Mesendoderm (in vitro differentiated cells): ENCODE results near the gene SPRY4.

Source experiments
- DNase-seq: peaks from one replicate; pipeline ENCODE4 v3.0.0; 2013
- H2AK5ac ChIP-seq: 2 replicates; pipeline ENCODE4 v1.6.1; 2013; ENCODE audit warnings: low read length, inconsistent platforms
- H2BK120ac ChIP-seq: 2 replicates; pipeline ENCODE4 v1.6.1; 2013; ENCODE audit warnings: low read depth, mild to moderate bottlenecking, low read length, moderate library complexity, mixed read lengths
- H2BK15ac ChIP-seq: replicated peaks from 2 replicates; pipeline ENCODE4 v1.6.1; 2013; ENCODE audit warnings: low read depth, mild to moderate bottlenecking, moderate library complexity
- H2BK5ac ChIP-seq: 2 replicates; pipeline ENCODE4 v1.6.1; 2013; ENCODE audit warnings: low read length, inconsistent platforms
- H3K18ac ChIP-seq: 2 replicates; pipeline ENCODE4 v1.6.1; 2013; ENCODE audit warnings: mild to moderate bottlenecking, low read length, mixed read lengths
- H3K23ac ChIP-seq: one replicate; pipeline ENCODE4 v1.6.1; 2013; ENCODE audit warnings: low read length
- H3K27ac ChIP-seq: 2 replicates; pipeline ENCODE4 v1.5.1; 2013; ENCODE audit warnings: low read depth, mild to moderate bottlenecking, inconsistent platforms, low read length, moderate library complexity
- H3K27me3 ChIP-seq: 2 replicates; pipeline ENCODE4 v1.6.1; 2013; ENCODE audit warnings: low read length, control low read depth, mild to moderate bottlenecking, inconsistent platforms; ENCODE audit not compliant: insufficient read depth, poor library complexity
- H3K36me3 ChIP-seq: 2 replicates; pipeline ENCODE4 v1.6.1; 2013; ENCODE audit warnings: low read length, inconsistent platforms; ENCODE audit not compliant: control insufficient read depth, insufficient read depth
- H3K4ac ChIP-seq: one replicate; pipeline ENCODE4 v1.6.1; 2013; ENCODE audit warnings: low read depth, mild to moderate bottlenecking, low read length, moderate library complexity
- H3K4me1 ChIP-seq: 2 replicates; pipeline ENCODE4 v1.6.1; 2013; ENCODE audit warnings: low read depth, low read length, inconsistent platforms; ENCODE audit not compliant: control insufficient read depth
- H3K4me2 ChIP-seq: 2 replicates; pipeline ENCODE4 v1.6.1; 2013; ENCODE audit warnings: low read length
- H3K4me3 ChIP-seq: 2 replicates; pipeline ENCODE4 v1.5.1; 2013; ENCODE audit warnings: mild to moderate bottlenecking, low read length
- H3K56ac ChIP-seq: one replicate; pipeline ENCODE4 v1.6.1; 2013; ENCODE audit warnings: low read length
- H3K79me1 ChIP-seq: 2 replicates; pipeline ENCODE4 v1.6.1; 2013; ENCODE audit warnings: low read length, inconsistent platforms
- H3K79me2 ChIP-seq: 2 replicates; pipeline ENCODE4 v1.6.1; 2013; ENCODE audit warnings: mild to moderate bottlenecking, low read length; ENCODE audit not compliant: control insufficient read depth, insufficient read depth
- H3K9ac ChIP-seq: 2 replicates; pipeline ENCODE4 v1.6.1; 2013; ENCODE audit warnings: low read length, inconsistent platforms
- H4K5ac ChIP-seq: one replicate; pipeline ENCODE4 v1.6.1; 2013; ENCODE audit warnings: low read length
- H4K8ac ChIP-seq: one replicate; pipeline ENCODE4 v1.6.1; 2013; ENCODE audit warnings: low read depth, mild to moderate bottlenecking, control low read depth, low read length, moderate library complexity
- WGBS: extraction: QIAGEN DNeasy Blood & Tissue Kit; methylation state at CpG from one replicate; pipeline ENCODE4 v1.1.7; 2013; ENCODE audit warnings: low lambda C conversion rate, missing lambda C conversion rate; ENCODE audit not compliant: insufficient coverage; ENCODE audit errors: extremely low coverage; 5-methylcytosine and 5-hydroxymethylcytosine counted together

The SPRY4 gene

DNA sequence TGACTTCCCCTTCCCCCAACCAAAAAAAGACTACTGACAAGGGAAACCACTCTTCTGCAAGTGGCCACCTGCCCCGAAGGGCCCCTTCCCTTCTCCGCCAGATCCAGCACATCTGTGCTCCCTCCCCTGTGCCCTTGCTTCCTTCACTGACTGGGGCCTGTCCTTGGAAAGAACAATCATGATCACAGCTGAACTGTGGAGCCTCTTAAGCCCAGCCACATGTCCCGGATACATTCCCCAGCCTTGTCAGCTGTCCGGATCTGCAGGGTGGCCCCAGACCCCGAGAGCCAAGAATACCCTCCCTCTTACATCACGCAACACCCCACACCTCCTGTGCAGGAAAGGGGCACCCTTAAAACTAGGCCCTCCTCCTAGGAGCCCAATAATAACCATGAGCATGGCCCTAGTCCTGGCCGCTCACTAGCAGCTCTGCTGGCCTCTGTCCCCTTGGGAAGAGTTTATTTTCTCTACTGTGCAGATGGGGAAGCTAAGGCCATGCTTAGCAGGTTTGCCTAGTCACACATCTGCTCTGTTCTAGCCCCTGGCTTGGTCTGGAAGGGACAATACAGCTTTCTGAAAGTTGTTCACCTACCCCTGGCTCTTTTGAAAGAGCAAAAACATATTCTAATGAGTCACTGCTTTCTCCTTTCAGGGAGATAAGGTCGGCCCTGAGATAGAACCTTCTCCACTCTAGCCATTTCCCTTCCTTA is 3.8 kb downstream of the SPRY4 start:
- Histone ChIP-seq H3K18ac (peak overlapping the region; percentile 16), H3K4me1 (peaks cover 19% of the 10 kb centered on the region), H3K27me3 (no peaks in the 10 kb centered on the region), H3K4me2 (peak overlapping the region; percentile 74), H3K56ac (peak overlapping the region; percentile 94), H2BK15ac (no peak overlapping the region), H3K23ac (peak overlapping the region; percentile 76), H3K4ac (peak overlapping the region; percentile 4), H3K27ac (peak overlapping the region; percentile 35), H4K5ac (no peak overlapping the region), H3K79me2 (peaks cover 87% of the 10 kb centered on the region), H3K9ac (peak overlapping the region; percentile 100), H3K79me1 (no peaks in the 10 kb centered on the region), H2AK5ac (no peak overlapping the region), H3K36me3 (peaks cover 23% of the 10 kb centered on the region), H2BK5ac (peak overlapping the region; percentile 64), H4K8ac (no peak overlapping the region), H3K4me3 (peak overlapping the region; percentile 87), H2BK120ac (no peak overlapping the region)
- WGBS, result no CpG with 5 or more reads among the region's 8 CpGs
- no peak for DNase-seq

DNA sequence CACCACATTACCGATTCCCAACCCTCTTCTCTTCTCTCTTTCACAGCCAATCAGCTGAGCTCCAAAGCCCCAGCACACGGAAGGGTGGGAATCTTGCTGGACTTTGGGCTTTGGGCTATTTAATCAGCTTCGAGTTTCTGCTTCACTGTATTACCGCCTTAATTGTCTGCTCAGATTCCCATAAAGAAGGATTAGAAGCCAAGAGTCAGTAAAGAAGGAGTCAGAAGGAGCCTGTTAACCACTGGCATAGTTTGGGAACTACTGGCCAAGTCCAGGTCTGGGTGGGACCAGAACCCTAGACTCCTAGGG is 4.4 kb downstream of the SPRY4 start:
- Histone ChIP-seq H3K18ac (peak overlapping the region; percentile 16), H3K27ac (peak overlapping the region; percentile 31), H2BK5ac (no peak overlapping the region), H3K4ac (no peak overlapping the region), H3K27me3 (no peaks in the 10 kb centered on the region), H3K79me2 (peaks cover 93% of the 10 kb centered on the region), H3K4me3 (peak overlapping the region; percentile 87), H3K4me1 (peaks cover 19% of the 10 kb centered on the region), H3K4me2 (peak overlapping the region; percentile 74), H2BK15ac (no peak overlapping the region), H2BK120ac (no peak overlapping the region), H4K8ac (no peak overlapping the region), H3K79me1 (no peaks in the 10 kb centered on the region), H3K23ac (no peak overlapping the region), H2AK5ac (no peak overlapping the region), H3K36me3 (peaks cover 25% of the 10 kb centered on the region), H3K9ac (peak overlapping the region; percentile 100), H4K5ac (no peak overlapping the region), H3K56ac (peak overlapping the region; percentile 94)
- no CpG with 5 or more reads among the region's 4 CpGs for WGBS
- DNase-seq, result no peak

DNA sequence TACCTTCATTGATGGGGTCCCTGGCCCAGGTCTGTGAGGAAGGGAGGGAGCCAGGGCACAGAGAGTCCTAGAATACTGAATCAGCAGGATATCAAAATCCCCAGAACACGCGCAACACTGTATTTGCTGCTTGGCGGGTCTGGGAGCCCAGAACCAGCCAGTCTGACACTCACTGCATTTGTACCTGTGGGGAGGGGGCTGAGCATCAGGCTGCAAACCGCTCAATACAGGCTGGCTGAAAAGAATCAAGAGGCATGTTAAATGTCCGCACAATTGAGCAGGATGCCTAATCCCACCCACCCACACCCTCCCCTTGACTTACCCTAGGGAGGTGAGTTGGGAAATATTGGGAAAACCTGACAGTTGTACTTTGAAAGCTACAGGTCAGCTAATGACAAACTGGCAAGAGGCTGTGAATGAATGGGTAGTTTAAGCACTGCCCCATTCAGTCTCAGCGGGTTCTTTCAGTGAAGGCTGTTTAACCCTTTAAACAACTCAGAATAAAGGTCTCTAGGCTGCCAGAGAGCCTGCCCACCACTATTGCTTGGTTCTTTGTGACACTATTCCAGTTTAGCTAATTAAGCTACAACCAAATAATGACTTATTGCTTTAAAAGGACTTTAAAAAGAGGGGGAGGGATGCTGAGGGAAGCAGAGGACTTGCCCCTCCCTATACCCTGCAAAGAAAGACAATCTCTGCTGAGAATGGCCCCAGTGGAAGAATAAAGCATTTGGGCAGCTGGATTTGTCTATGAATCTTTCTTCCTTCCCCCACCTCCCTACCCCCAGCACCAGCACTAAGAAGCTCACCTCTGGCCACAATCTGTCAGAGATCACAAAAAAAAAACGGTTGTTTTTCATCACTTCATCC is 5.0 kb downstream of the SPRY4 start:
- peak overlapping the region; percentile 16 for H3K18ac ChIP-seq
- no peaks in the 10 kb centered on the region for H3K27me3 ChIP-seq
- H4K8ac ChIP-seq, result no peak overlapping the region
- no peak overlapping the region for H2AK5ac ChIP-seq
- no peak overlapping the region for H2BK15ac ChIP-seq
- peak overlapping the region; percentile 87 for H3K4me3 ChIP-seq
- H3K9ac ChIP-seq, result peak overlapping the region; percentile 100
- H3K23ac ChIP-seq, result peak overlapping the region; percentile 32
- H3K56ac ChIP-seq, result peak overlapping the region; percentile 94
- no peak overlapping the region for H4K5ac ChIP-seq
- peak overlapping the region; percentile 37 for H2BK5ac ChIP-seq
- no peak for DNase-seq
- no peak overlapping the region for H2BK120ac ChIP-seq
- H3K79me1 ChIP-seq, result no peaks in the 10 kb centered on the region
- H3K4me2 ChIP-seq, result peak overlapping the region; percentile 74
- peak overlapping the region; percentile 31 for H3K27ac ChIP-seq
- peaks cover 19% of the 10 kb centered on the region for H3K4me1 ChIP-seq
- H3K36me3 ChIP-seq, result peaks cover 25% of the 10 kb centered on the region
- H3K4ac ChIP-seq, result no peak overlapping the region
- H3K79me2 ChIP-seq, result peaks cover 99% of the 10 kb centered on the region
- no CpG with 5 or more reads among the region's 7 CpGs for WGBS

- H3K4me3 ChIP-seq, result peak overlapping the region; percentile 6
- H2AK5ac ChIP-seq, result no peak overlapping the region
- H2BK5ac ChIP-seq, result no peak overlapping the region
- WGBS, result no CpG with 5 or more reads among the region's 2 CpGs
- no peak overlapping the region for H3K27ac ChIP-seq
- peak overlapping the region; percentile 74 for H3K4me2 ChIP-seq
- no peak overlapping the region for H3K23ac ChIP-seq
- H4K5ac ChIP-seq, result no peak overlapping the region
- no peak overlapping the region for H2BK120ac ChIP-seq
- peak overlapping the region; percentile 12 for H3K18ac ChIP-seq
- H3K9ac ChIP-seq, result peak overlapping the region; percentile 100
- DNase-seq, result no peak
- peaks cover 21% of the 10 kb centered on the region for H3K4me1 ChIP-seq
- peaks cover 99% of the 10 kb centered on the region for H3K79me2 ChIP-seq
- peak overlapping the region; percentile 94 for H3K56ac ChIP-seq
- H3K36me3 ChIP-seq, result peaks cover 31% of the 10 kb centered on the region
- H3K4ac ChIP-seq, result no peak overlapping the region
- no peak overlapping the region for H2BK15ac ChIP-seq
- peaks cover under 1% of the 10 kb centered on the region for H3K79me1 ChIP-seq
- H4K8ac ChIP-seq, result no peak overlapping the region
- H3K27me3 ChIP-seq, result no peaks in the 10 kb centered on the region
Observed at GRCh38 chr5:142319105-142319504, 5.7 kb downstream of the SPRY4 start.

DNA sequence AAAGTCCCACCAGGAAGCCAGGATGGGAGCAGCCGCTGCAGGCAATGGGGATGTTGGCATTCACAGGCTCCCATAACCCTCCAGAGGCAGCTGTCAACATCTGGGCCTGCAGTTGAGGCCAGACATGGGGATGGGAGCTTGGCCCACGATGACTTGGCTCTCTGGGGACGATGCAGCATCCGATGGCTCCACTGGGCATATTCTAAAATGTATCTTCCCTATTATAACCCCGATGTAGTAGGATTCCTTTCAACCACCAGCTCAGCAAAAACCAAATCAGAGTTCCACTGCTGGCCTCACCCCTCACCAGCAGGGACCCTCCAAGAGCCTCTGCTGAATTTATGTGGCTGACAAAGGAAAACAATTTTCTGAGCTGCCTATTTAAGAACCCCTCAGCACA is 7.1 kb downstream of the SPRY4 start:
- no peak overlapping the region for H2AK5ac ChIP-seq
- peaks cover 37% of the 10 kb centered on the region for H3K36me3 ChIP-seq
- no peak overlapping the region for H2BK5ac ChIP-seq
- no peak overlapping the region for H3K23ac ChIP-seq
- no peak for DNase-seq
- H3K4me2 ChIP-seq, result no peak overlapping the region
- no peak overlapping the region for H4K5ac ChIP-seq
- H3K4ac ChIP-seq, result no peak overlapping the region
- peaks cover 99% of the 10 kb centered on the region for H3K79me2 ChIP-seq
- no peak overlapping the region for H3K4me3 ChIP-seq
- peaks cover 25% of the 10 kb centered on the region for H3K4me1 ChIP-seq
- no peak overlapping the region for H3K27ac ChIP-seq
- peaks cover 2% of the 10 kb centered on the region for H3K79me1 ChIP-seq
- H3K18ac ChIP-seq, result no peak overlapping the region
- WGBS, result no CpG with 5 or more reads among the region's 5 CpGs
- H2BK15ac ChIP-seq, result no peak overlapping the region
- H2BK120ac ChIP-seq, result no peak overlapping the region
- peak overlapping the region; percentile 51 for H3K9ac ChIP-seq
- H3K27me3 ChIP-seq, result no peaks in the 10 kb centered on the region
- H3K56ac ChIP-seq, result peak overlapping the region; percentile 25
- no peak overlapping the region for H4K8ac ChIP-seq
